Astrocyte of the cerebellum (primary cell): ENCODE data around the gene CACHD1.
A peak's percentile ranks its signal among the peaks of the same experiment; 100 is the strongest.

Experiments
- DNase-seq: peaks from one replicate; pipeline ENCODE4 v3.0.0-alpha.2; 2011; ENCODE audit warnings: low read depth
- H3K4me3 ChIP-seq: 2 replicates; pipeline ENCODE4 v1.5.1; 2011; ENCODE audit warnings: mild to moderate bottlenecking, low read depth, low read length, moderate library complexity
- CTCF ChIP-seq: IDR thresholded peaks from 2 replicates; pipeline ENCODE4 v1.5.1; 2012; ENCODE audit warnings: low read length, low read depth, moderate library complexity, mild to moderate bottlenecking; ENCODE audit errors: missing control alignments
- in situ Hi-C: cut with HindIII; loops from 2 replicates; pipeline ENCODE4 v1.10.0; 2017; ENCODE audit warnings: low sequenced_read_pairs

Gene CACHD1

GRCh38 chr1:64469977-64470664, at the start of gene CACHD1:
Gene CACHD1, plus strand, starts transcription at chr1:64470129. Its CDS starts 616 bp downstream, at chr1:64470745.
- in situ Hi-C loops, result no loop called here
- DNase-seq, result peak; percentile 49
- peak within 1 kb of the TSS; percentile 54 for H3K4me3 ChIP-seq
- TF ChIP-seq CTCF, result peak; percentile 34

- DNase-seq, result no peak
- H3K4me3 ChIP-seq, result no peak overlapping the region
- in situ Hi-C loops, result no loop called here
- TF ChIP-seq CTCF, result no peak
These were observed 48.6 kb upstream of the CACHD1 start for GRCh38 chr1:64421377-64421776.

- TF ChIP-seq CTCF, result no peak
- in situ Hi-C loops, result no loop called here
- DNase-seq, result no peak
- H3K4me3 ChIP-seq, result no peak overlapping the region
These were observed 46.4 kb upstream of the CACHD1 start for GRCh38 chr1:64423526-64423925.

- no peak for DNase-seq
- no peak overlapping the region for H3K4me3 ChIP-seq
- in situ Hi-C loops, result no loop called here
- TF ChIP-seq CTCF, result no peak
These were observed 45.5 kb upstream of the CACHD1 start for GRCh38 chr1:64424412-64424811.

GRCh38 chr1:64425521-64425920, 44.4 kb upstream of the CACHD1 start:
- in situ Hi-C loops, result no loop called here
- no peak for DNase-seq
- TF ChIP-seq CTCF, result no peak
- no peak overlapping the region for H3K4me3 ChIP-seq

GRCh38 chr1:64426681-64427080, 43.2 kb upstream of the CACHD1 start:
- in situ Hi-C loops, result no loop called here
- DNase-seq, result no peak
- no peak for TF ChIP-seq CTCF
- no peak overlapping the region for H3K4me3 ChIP-seq
